ENCODE results near the gene AFF3. TPM values are rescaled to one million over a fixed set of nuclear protein-coding genes. Genes with fewer than 3 reads are reported as not detected.

Gene AFF3
- total and polyA plus RNA-seq, 8 donors = 1.4 to 78.8 (median 14.7) TPM

GRCh38 chr2:99573634-99574251 lies 568.6 kb downstream of the AFF3 start:
- DNase-seq = no peak
- WGBS, 5 donors = 75 to 83% (median 80%) methylated on average over 11 of the region's 11 CpGs
- Histone ChIP-seq H3K4me3 (no peak overlapping the region), H3K36me3 (peaks cover 0 to 26% (median 10%) of the 10 kb centered on the region in 4 donors), H3K27me3 (no peaks in the 10 kb centered on the region), H3K9me3 (no peaks in the 10 kb centered on the region), H3K4me1 (no peaks in the 10 kb centered on the region), H3K27ac (no peak overlapping the region)
- intact Hi-C loops (cut with DNase I; ENCODE audit: low total_unique reads) = no loop called here
- TF ChIP-seq POLR2AphosphoS5 (IDR thresholded peaks at IDR 0.05) = no peak
- no peak for TF ChIP-seq POLR2A (IDR thresholded peaks at IDR 0.05)
- no peak for TF ChIP-seq CTCF (IDR thresholded peaks at IDR 0.05)
- TF ChIP-seq EP300 (IDR thresholded peaks at IDR 0.05) = no peak

DNA sequence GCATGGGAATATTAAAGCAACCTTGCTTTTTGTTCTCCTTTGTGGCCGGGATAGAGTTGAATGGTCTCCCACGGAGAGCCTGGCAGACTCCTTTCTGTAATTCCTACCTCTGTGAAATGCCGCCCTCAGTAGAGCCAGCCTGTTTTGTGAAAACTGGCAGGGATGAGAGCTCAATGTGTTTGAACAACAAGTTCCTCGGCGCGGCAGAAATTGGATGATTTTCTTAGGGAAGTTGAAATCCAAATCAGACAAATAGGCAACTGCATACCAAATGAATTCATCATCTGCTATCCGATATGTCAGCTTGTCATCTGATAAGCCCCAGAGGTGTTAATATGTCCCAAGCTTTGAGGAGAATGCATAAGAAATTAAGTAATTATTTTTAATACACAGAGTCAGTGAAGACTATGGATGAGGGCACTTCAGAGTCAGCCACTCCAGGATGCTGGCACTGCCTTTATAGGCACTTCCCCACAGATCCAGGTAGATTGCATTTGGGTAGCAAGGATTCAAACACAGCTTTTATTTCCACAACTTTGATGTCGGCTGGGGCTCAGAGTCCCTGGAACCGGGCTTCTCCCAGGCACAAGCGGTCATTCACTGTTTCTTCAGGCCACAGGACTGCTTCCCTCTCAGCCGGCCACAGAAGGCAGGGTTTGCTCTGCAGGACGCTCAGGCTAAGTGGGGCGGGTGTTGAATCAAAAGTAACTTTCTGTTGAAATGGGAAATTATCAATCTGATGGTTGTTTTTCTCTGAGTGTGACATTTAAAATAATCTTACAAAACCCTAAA lies 569.8 kb downstream of the AFF3 start:
- WGBS, 5 donors = 73 to 88% (median 84%) methylated on average over 13 of the region's 13 CpGs
- no peaks in the 10 kb centered on the region for H3K27me3 ChIP-seq
- no peaks in the 10 kb centered on the region for H3K4me1 ChIP-seq
- H3K27ac ChIP-seq = no peak overlapping the region
- no peak overlapping the region for H3K4me3 ChIP-seq
- intact Hi-C loops (cut with DNase I; ENCODE audit: low total_unique reads) = no loop called here
- TF ChIP-seq EP300 (IDR thresholded peaks at IDR 0.05) (no peak), POLR2AphosphoS5 (IDR thresholded peaks at IDR 0.05) (no peak), CTCF (IDR thresholded peaks at IDR 0.05) (no peak), POLR2A (IDR thresholded peaks at IDR 0.05) (no peak)
- no peak for DNase-seq
- peaks cover 0 to 26% (median 11%) of the 10 kb centered on the region in 4 donors for H3K36me3 ChIP-seq
- H3K9me3 ChIP-seq = no peaks in the 10 kb centered on the region

GRCh38 chr2:99571954-99572353 lies 570.4 kb downstream of the AFF3 start:
- TF ChIP-seq POLR2A (IDR thresholded peaks at IDR 0.05) (no peak), POLR2AphosphoS5 (IDR thresholded peaks at IDR 0.05) (no peak), CTCF (IDR thresholded peaks at IDR 0.05) (no peak), EP300 (IDR thresholded peaks at IDR 0.05) (no peak)
- no peaks in the 10 kb centered on the region for H3K9me3 ChIP-seq
- no peaks in the 10 kb centered on the region for H3K27me3 ChIP-seq
- H3K27ac ChIP-seq = no peak overlapping the region
- peaks cover 0 to 26% (median 10%) of the 10 kb centered on the region in 4 donors for H3K36me3 ChIP-seq
- no peak overlapping the region for H3K4me3 ChIP-seq
- WGBS, 5 donors = 42 to 73% (median 64%) methylated on average over 2 of the region's 2 CpGs
- intact Hi-C loops (cut with DNase I; ENCODE audit: low total_unique reads) = no loop called here
- H3K4me1 ChIP-seq = no peaks in the 10 kb centered on the region
- no peak for DNase-seq

DNA sequence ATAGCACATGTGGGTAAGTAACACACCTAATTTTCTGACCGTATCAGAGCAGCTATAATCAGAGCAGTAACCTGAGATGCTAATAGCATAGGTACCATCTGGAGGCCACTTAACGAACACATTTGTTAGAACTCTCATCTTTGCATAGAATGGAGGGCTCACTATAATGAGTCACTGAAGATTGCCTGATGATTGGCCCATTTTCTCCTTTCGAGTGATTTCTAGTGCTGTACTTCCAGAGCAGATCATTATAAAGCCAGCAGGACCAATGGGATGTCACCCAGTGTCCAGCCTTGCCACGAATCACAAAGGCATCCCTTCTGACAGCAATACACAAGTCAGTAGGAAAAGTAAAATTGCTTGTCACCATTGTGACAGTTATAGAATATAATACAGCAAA lies 570.9 kb downstream of the AFF3 start:
- WGBS, 5 donors = 84 to 95% (median 88%) methylated on average over 4 of the region's 4 CpGs
- H3K4me3 ChIP-seq = no peak overlapping the region
- peaks cover 0 to 25% (median 7%) of the 10 kb centered on the region in 4 donors for H3K36me3 ChIP-seq
- H3K27me3 ChIP-seq = no peaks in the 10 kb centered on the region
- no peaks in the 10 kb centered on the region for H3K9me3 ChIP-seq
- no peak overlapping the region for H3K27ac ChIP-seq
- H3K4me1 ChIP-seq = no peaks in the 10 kb centered on the region
- DNase-seq = no peak
- intact Hi-C loops (cut with DNase I; ENCODE audit: low total_unique reads) = no loop called here
- TF ChIP-seq POLR2A (IDR thresholded peaks at IDR 0.05) = no peak
- TF ChIP-seq CTCF (IDR thresholded peaks at IDR 0.05) = no peak
- TF ChIP-seq POLR2AphosphoS5 (IDR thresholded peaks at IDR 0.05) = no peak
- no peak for TF ChIP-seq EP300 (IDR thresholded peaks at IDR 0.05)

Measured in stomach (tissue), 9 donors.